A549 (cell line): ENCODE data around the gene ZNF439. TPM values are rescaled to one million over a fixed set of nuclear protein-coding genes. Genes with fewer than 3 reads are reported as not detected.
"Not testable (repeated sequence)": the region's sequence is repeated elsewhere in the genome, so short reads cannot be mapped to it uniquely, and the experiment has no call there.

Experiments used
- ATAC-seq, 2 experiments: fragments of 200-7000 bp in 1 of 2; fragments of >200 bp in 1 of 2; cut with Nextera tagmentation in 1 of 2; cut with Tn5 transposase in 1 of 2; 3 replicates each; pipeline versions ENCODE4 v1.8.0 to v1.9.1; 2018 to 2020; ENCODE audit warnings: mild to moderate bottlenecking in 1 of 2, moderate library complexity in 1 of 2
- CTCF ChIA-PET: fragments of 300-600 bp; sonication (Branson Sonifier 250); formaldehyde crosslinking; extraction: SDS; loops from one replicate; lab custom pipeline; 2021; ENCODE audit warnings: antibody characterized with exemption, inconsistent platforms; lab: Yijun Ruan, JAX
- POLR2A ChIA-PET: fragments of 350-600 bp; formaldehyde crosslinking; extraction: SDS; loops from one replicate; lab custom pipeline; 2021; ENCODE audit warnings: antibody characterized with exemption, inconsistent platforms; lab: Yijun Ruan, JAX
- DNase-seq, 2 experiments: peaks; one replicate each; pipeline versions ENCODE4 v3.0.0 to v3.0.0-alpha.2; 2011 to 2016; ENCODE audit warnings: low read depth in 1 of 2, low spot score in 1 of 2
- FAIRE-seq: peaks from 2 replicates; lab custom pipeline; 2011; peaks lifted over from hg19 to GRCh38; lab: Jason Lieb, UNC
- H3K27ac ChIP-seq, 2 experiments: fragments of >200 bp; sonication (Bioruptor Twin); formaldehyde crosslinking; 3 replicates each; pipeline ENCODE4 v1.5.1; 2016 to 2017
- H3K4me1 ChIP-seq: fragments of >200 bp; sonication (Bioruptor Twin); formaldehyde crosslinking; 3 replicates; pipeline ENCODE4 v1.6.1; 2016
- H3K4me2 ChIP-seq: fragments of >200 bp; sonication (Bioruptor Twin); formaldehyde crosslinking; 3 replicates; pipeline ENCODE4 v1.6.1; 2016
- H3K4me3 ChIP-seq: fragments of >200 bp; sonication (Bioruptor Twin); formaldehyde crosslinking; 3 replicates; pipeline ENCODE4 v1.5.1; 2016
- H3K9me3 ChIP-seq: fragments of >200 bp; sonication (Bioruptor Twin); formaldehyde crosslinking; 3 replicates; pipeline ENCODE4 v1.6.1; 2016
- ATOH8 ChIP-seq: fragments of 250-450 bp; sonication (Bioruptor Pico); IDR thresholded peaks from 2 replicates; pipeline ENCODE4 v1.5.0; 2020; ENCODE audit warnings: low read depth, mild to moderate bottlenecking, moderate library complexity
- BCL3 ChIP-seq: fragments of >200 bp; sonication (Bioruptor Twin); formaldehyde crosslinking; IDR thresholded peaks from 3 replicates; pipeline ENCODE4 v1.6.1; 2016
- CBX8 ChIP-seq: fragments of 200-600 bp; sonication (generic); IDR thresholded peaks from 2 replicates; pipeline ENCODE4 v1.6.1; 2016
- CHD4 ChIP-seq: fragments of 200-600 bp; sonication (generic); IDR thresholded peaks from 2 replicates; pipeline ENCODE4 v1.6.1; 2016; ENCODE audit warnings: antibody characterized with exemption, mild to moderate bottlenecking, borderline replicate concordance
- E2F6 ChIP-seq: IDR thresholded peaks from 2 replicates; pipeline ENCODE4 v1.6.1; 2012; ENCODE audit warnings: low read depth, borderline replicate concordance
- ESRRA ChIP-seq: fragments of 150-350 bp; IDR thresholded peaks from 2 replicates; pipeline ENCODE4 v1.6.1; 2014; ENCODE audit warnings: mild to moderate bottlenecking, low read length, borderline replicate concordance
- NPAS2 ChIP-seq: fragments of 250-450 bp; sonication (Bioruptor Pico); IDR thresholded peaks from 2 replicates; pipeline ENCODE4 v1.8.0; 2022; ENCODE audit warnings: mild to moderate bottlenecking, moderate library complexity, borderline replicate concordance
- NR3C1 ChIP-seq: fragments of >200 bp; sonication (Bioruptor Twin); formaldehyde crosslinking; IDR thresholded peaks from 3 replicates; pipeline ENCODE4 v1.6.1; 2017
- PHF8 ChIP-seq: fragments of 200-600 bp; sonication (generic); IDR thresholded peaks from 2 replicates; pipeline ENCODE4 v1.6.1; 2016; ENCODE audit warnings: low read depth, mild to moderate bottlenecking, antibody characterized with exemption, moderate library complexity, borderline replicate concordance
- POLR2AphosphoS2 ChIP-seq: conservative IDR thresholded peaks from 2 replicates; pipeline ENCODE4 v1.6.1; 2012; ENCODE audit warnings: low read length, improper control_type of control experiment, inconsistent platforms
- REST ChIP-seq: fragments of 200-600 bp; sonication (generic); IDR thresholded peaks from 2 replicates; pipeline ENCODE4 v1.6.1; 2016; ENCODE audit warnings: antibody characterized with exemption, mild to moderate bottlenecking, moderate library complexity
- RFX5 ChIP-seq: fragments of 450-650 bp; IDR thresholded peaks from 2 replicates; pipeline ENCODE4 v1.7.1; 2014; ENCODE audit warnings: antibody characterized with exemption, mild to moderate bottlenecking, moderate library complexity
- ZFP36 ChIP-seq: fragments of 450-650 bp; IDR thresholded peaks from 2 replicates; pipeline ENCODE4 v1.6.1; 2014; ENCODE audit warnings: borderline replicate concordance; ENCODE audit not compliant: partially characterized antibody
- ZNF302 ChIP-seq: fragments of 250-450 bp; sonication (Bioruptor Pico); IDR thresholded peaks from 2 replicates; pipeline ENCODE4 v1.9.0; 2021; ENCODE audit warnings: inconsistent platforms, mild to moderate bottlenecking, moderate library complexity
- WGBS: methylation state at CpG from one replicate; pipeline ENCODE4 v1.1.6; 2017; ENCODE audit errors: missing lambda C conversion rate; 5-methylcytosine and 5-hydroxymethylcytosine counted together
- polyA plus RNA-seq, 4 experiments: library from polyadenylated mRNA; depleted of rRNA in 3 of 4; stranded (reverse); fragments of >200 nt; fragmentation: RNase III in 1 of 4; extraction: RNeasy Plus Mini Kit Qiagen cat#74134 plus additional on column Dnase treatment in 1 of 4; gene quantifications; 2 replicates in 3 of 4; 3 replicates in 1 of 4; pipeline ENCODE4 v1.2.3, GENCODE V29; 2011 to 2017

ZNF439 gene
- polyA plus RNA-seq, 2 of the 4 experiments (the other 2 are of a cell fraction): not detected

GRCh38 chr19:11887611-11888531 is 39.3 kb downstream of the ZNF439 start, which contains the start of gene ZNF69:
Gene ZNF69, plus strand, starts transcription at chr19:11887782. Its CDS starts 142 bp downstream, at chr19:11887924.
- FAIRE-seq (no peak), DNase-seq (no peak), ATAC-seq (no peak)
- CTCF ChIA-PET: interaction anchor here (0.6 kb wide), 1 partner anchor 1498 kb away, joined by 4 read pairs; no protein-coding TSS in a partner anchor
- Histone ChIP-seq H3K4me1 (no peaks in the 10 kb centered on the region), H3K4me3 (no peak within 1 kb of the TSS), H3K4me2 (no peak within 1 kb of the TSS), H3K9me3 (no peaks in the 10 kb centered on the region), H3K27ac (no peak within 1 kb of the TSS)
- 36% methylated on average over 16 of the region's 56 CpGs for WGBS
- POLR2A ChIA-PET: no interaction called here
- TF ChIP-seq CHD4: no peak
- TF ChIP-seq NR3C1: no peak
- TF ChIP-seq RFX5: no peak
- TF ChIP-seq ZNF302: no peak
- TF ChIP-seq, all 56 proteins: peak for 0

GRCh38 chr19:11889901-11890300 is 41.4 kb downstream of the ZNF439 start:
- DNase-seq, H3K4me2 ChIP-seq, H3K9me3 ChIP-seq, ATAC-seq, H3K4me1 ChIP-seq, CTCF ChIA-PET, H3K4me3 ChIP-seq, FAIRE-seq, H3K27ac ChIP-seq, POLR2A ChIA-PET: not testable (repeated sequence)
- 14% methylated on average over 6 of the region's 6 CpGs for WGBS

- H3K27ac ChIP-seq: no peak overlapping the region
- H3K4me1 ChIP-seq: no peaks in the 10 kb centered on the region
- no peak overlapping the region for H3K4me3 ChIP-seq
- ChIA-PET CTCF (no interaction called here), POLR2A (no interaction called here)
- H3K9me3 ChIP-seq: no peaks in the 10 kb centered on the region
- DNase-seq: no peak
- no peak for FAIRE-seq
- no peak overlapping the region for H3K4me2 ChIP-seq
- 4% methylated on average over 5 of the region's 5 CpGs for WGBS
- TF ChIP-seq POLR2AphosphoS2: no peak
- TF ChIP-seq NPAS2: no peak
- TF ChIP-seq BCL3: no peak
- no peak for TF ChIP-seq ATOH8 (CRISPR knock-in tag)
- no peak for TF ChIP-seq ZFP36
- no peak for TF ChIP-seq REST
- TF ChIP-seq CBX8: no peak
- TF ChIP-seq PHF8: no peak
- no peak for TF ChIP-seq ESRRA
- TF ChIP-seq E2F6: no peak
- ATAC-seq: no peak
Observed at GRCh38 chr19:11890634-11891033, 42.1 kb downstream of the ZNF439 start.
